Liver (tissue), 9 donors: ENCODE measurements around the gene GGCT. TPM values are rescaled to one million over a fixed set of nuclear protein-coding genes. Genes with fewer than 3 reads are reported as not detected.

Source experiments
- DNase-seq: peaks from one replicate; pipeline ENCODE4 v3.0.0-alpha.2; 2017; ENCODE audit warnings: low spot score
- H3K27ac ChIP-seq, 2 donors: one replicate each; pipeline ENCODE4 v1.7.0; 2013; ENCODE audit warnings: inconsistent platforms in 2 of 2, low read length in 2 of 2, control low read depth in 1 of 2, low read depth in 1 of 2, mild to moderate bottlenecking in 1 of 2
- H3K27me3 ChIP-seq, 4 donors: one replicate each; pipeline versions ENCODE4 v1.6.1 to v1.7.0; 2013; ENCODE audit warnings: low read length in 3 of 4, inconsistent platforms in 1 of 4, mild to moderate bottlenecking in 1 of 4, moderate library complexity in 1 of 4; ENCODE audit not compliant: control insufficient read depth in 4 of 4, insufficient read depth in 4 of 4
- H3K36me3 ChIP-seq, 4 donors: one replicate each; pipeline versions ENCODE4 v1.6.1 to v1.7.0; 2013; ENCODE audit warnings: low read length in 3 of 4, mild to moderate bottlenecking in 3 of 4, low read depth in 1 of 4, moderate library complexity in 1 of 4; ENCODE audit not compliant: control insufficient read depth in 4 of 4, insufficient read depth in 3 of 4
- H3K4me1 ChIP-seq, 4 donors: one replicate each; pipeline versions ENCODE4 v1.6.1 to v1.7.0; 2013; ENCODE audit warnings: low read length in 3 of 4, mild to moderate bottlenecking in 3 of 4, moderate library complexity in 1 of 4; ENCODE audit not compliant: control insufficient read depth in 4 of 4, insufficient read depth in 4 of 4
- H3K4me3 ChIP-seq, 3 donors: one replicate each; pipeline versions ENCODE4 v1.6.1 to v1.7.0; 2013; ENCODE audit warnings: low read length in 3 of 3, control low read depth in 1 of 3, low read depth in 1 of 3, mild to moderate bottlenecking in 1 of 3
- H3K9ac ChIP-seq, 2 donors: one replicate each; pipeline ENCODE4 v1.7.0; 2013; ENCODE audit warnings: low read length in 2 of 2, mild to moderate bottlenecking in 2 of 2, moderate library complexity in 2 of 2, control low read depth in 1 of 2, low read depth in 1 of 2
- H3K9me3 ChIP-seq, 4 donors: one replicate each; pipeline versions ENCODE4 v1.6.1 to v1.7.0; 2013; ENCODE audit warnings: low read length in 3 of 4; ENCODE audit not compliant: control insufficient read depth in 4 of 4
- ATF3 ChIP-seq: IDR thresholded peaks from 2 replicates; pipeline ENCODE4 v1.6.1; 2016; ENCODE audit warnings: antibody characterized with exemption
- CTCF ChIP-seq: fragments of 150-350 bp; IDR thresholded peaks from 2 replicates; pipeline ENCODE4 v1.5.1; 2017; ENCODE audit warnings: improper control_type of control experiment, low read depth, low read length; ENCODE audit not compliant: missing input control
- EGR1 ChIP-seq, 2 donors: IDR thresholded peaks; 2 replicates each; pipeline ENCODE4 v1.6.1; 2016 to 2018; ENCODE audit warnings: antibody characterized with exemption in 2 of 2, low read depth in 2 of 2
- FOXA1 ChIP-seq: IDR thresholded peaks from 2 replicates; pipeline ENCODE4 v1.6.1; 2016; ENCODE audit warnings: antibody characterized with exemption
- FOXA2 ChIP-seq: IDR thresholded peaks from 2 replicates; pipeline ENCODE4 v1.6.1; 2016; ENCODE audit warnings: antibody characterized with exemption
- GABPA ChIP-seq, 2 donors: IDR thresholded peaks in 1 of 2; conservative IDR thresholded peaks in 1 of 2; 2 replicates each; pipeline ENCODE4 v1.6.1; 2016; ENCODE audit warnings: antibody characterized with exemption in 2 of 2, mild to moderate bottlenecking in 1 of 2, moderate library complexity in 1 of 2
- HNF4A ChIP-seq, 2 donors: conservative IDR thresholded peaks; 2 replicates each; pipeline ENCODE4 v1.6.1; 2016; ENCODE audit warnings: antibody characterized with exemption in 2 of 2, mild to moderate bottlenecking in 2 of 2
- HNF4G ChIP-seq: IDR thresholded peaks from 2 replicates; pipeline ENCODE4 v1.6.1; 2016; ENCODE audit warnings: antibody characterized with exemption
- JUND ChIP-seq, 2 donors: IDR thresholded peaks; 2 replicates each; pipeline ENCODE4 v1.6.1; 2016; ENCODE audit warnings: antibody characterized with exemption in 2 of 2
- NR2F2 ChIP-seq: IDR thresholded peaks from 2 replicates; pipeline ENCODE4 v1.6.1; 2016; ENCODE audit warnings: antibody characterized with exemption
- RAD21 ChIP-seq, 2 donors: IDR thresholded peaks; 2 replicates each; pipeline ENCODE4 v1.6.1; 2016; ENCODE audit warnings: antibody characterized with exemption in 2 of 2, mild to moderate bottlenecking in 2 of 2
- REST ChIP-seq: IDR thresholded peaks from 2 replicates; pipeline ENCODE4 v1.6.1; 2016; ENCODE audit warnings: antibody characterized with exemption, mild to moderate bottlenecking
- RXRA ChIP-seq, 2 donors: IDR thresholded peaks; 2 replicates each; pipeline ENCODE4 v1.6.1; 2017 to 2018; ENCODE audit warnings: antibody characterized with exemption in 2 of 2, mild to moderate bottlenecking in 1 of 2
- SP1 ChIP-seq: IDR thresholded peaks from 2 replicates; pipeline ENCODE4 v1.6.1; 2018; ENCODE audit warnings: antibody characterized with exemption, mild to moderate bottlenecking
- TAF1 ChIP-seq: conservative IDR thresholded peaks from 2 replicates; pipeline ENCODE4 v1.6.1; 2016; ENCODE audit warnings: antibody characterized with exemption, mild to moderate bottlenecking
- WGBS: extraction: QIAGEN DNeasy Blood & Tissue Kit; methylation state at CpG from one replicate; pipeline ENCODE4 v1.1.7; 2013; 5-methylcytosine and 5-hydroxymethylcytosine counted together
- polyA plus RNA-seq, 2 donors: library from polyadenylated mRNA; stranded (reverse) in 1 of 2; unstranded in 1 of 2; fragments of 200-250 nt in 1 of 2; fragments of >200 nt in 1 of 2; fragmentation: Nextera tagmentation in 1 of 2; extraction: Ambion mirVana in 1 of 2; gene quantifications; one replicate each; pipeline versions ENCODE4 v1.2.1 to v1.2.3, GENCODE V29; 2013 to 2015
- total RNA-seq, 2 donors: library from RNA; depleted of rRNA; stranded (reverse); fragments of >200 nt; gene quantifications; one replicate each; pipeline ENCODE4 v1.2.3, GENCODE V29; 2014
- TF ChIP-seq, protein P1 (sequence below): IDR thresholded peaks from 2 replicates; pipeline ENCODE4 v1.6.1; 2016; ENCODE audit warnings: antibody characterized with exemption
- TF ChIP-seq, protein P2 (sequence below): IDR thresholded peaks from 2 replicates; pipeline ENCODE4 v1.6.1; 2016; ENCODE audit warnings: antibody characterized with exemption
- donor health status: healthy.
- donor health status: healthy.
- donor health status: healthy.
- donor health status: healthy.
- donor health status: healthy.

The GGCT gene
- total and polyA plus RNA-seq, 4 donors: 11.0 to 22.5 (median 21.3) TPM

- Histone ChIP-seq H3K36me3 (peaks cover 0 to 4% (median 1%) of the 10 kb centered on the region in 4 donors), H3K9me3 (no peaks in the 10 kb centered on the region), H3K4me1 (peaks cover 0 to 14% (median 3%) of the 10 kb centered on the region in 4 donors), H3K4me3 (no peak overlapping the region), H3K9ac (no peak overlapping the region), H3K27me3 (no peaks in the 10 kb centered on the region), H3K27ac (no peak overlapping the region)
- 93% methylated on average over 8 of the region's 8 CpGs for WGBS
- no peak for DNase-seq
- TF ChIP-seq RXRA (IDR thresholded peaks at IDR 0.05): no peak
- TF ChIP-seq SP1: no peak
- TF ChIP-seq EGR1 (IDR thresholded peaks at IDR 0.05; ENCODE audit: low read depth in 2 of 2): no peak
- TF ChIP-seq, protein P1, sequence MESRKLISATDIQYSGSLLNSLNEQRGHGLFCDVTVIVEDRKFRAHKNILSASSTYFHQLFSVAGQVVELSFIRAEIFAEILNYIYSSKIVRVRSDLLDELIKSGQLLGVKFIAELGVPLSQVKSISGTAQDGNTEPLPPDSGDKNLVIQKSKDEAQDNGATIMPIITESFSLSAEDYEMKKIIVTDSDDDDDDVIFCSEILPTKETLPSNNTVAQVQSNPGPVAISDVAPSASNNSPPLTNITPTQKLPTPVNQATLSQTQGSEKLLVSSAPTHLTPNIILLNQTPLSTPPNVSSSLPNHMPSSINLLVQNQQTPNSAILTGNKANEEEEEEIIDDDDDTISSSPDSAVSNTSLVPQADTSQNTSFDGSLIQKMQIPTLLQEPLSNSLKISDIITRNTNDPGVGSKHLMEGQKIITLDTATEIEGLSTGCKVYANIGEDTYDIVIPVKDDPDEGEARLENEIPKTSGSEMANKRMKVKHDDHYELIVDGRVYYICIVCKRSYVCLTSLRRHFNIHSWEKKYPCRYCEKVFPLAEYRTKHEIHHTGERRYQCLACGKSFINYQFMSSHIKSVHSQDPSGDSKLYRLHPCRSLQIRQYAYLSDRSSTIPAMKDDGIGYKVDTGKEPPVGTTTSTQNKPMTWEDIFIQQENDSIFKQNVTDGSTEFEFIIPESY: no peak
- TF ChIP-seq FOXA1: no peak
- TF ChIP-seq REST: no peak
- TF ChIP-seq, protein P2, sequence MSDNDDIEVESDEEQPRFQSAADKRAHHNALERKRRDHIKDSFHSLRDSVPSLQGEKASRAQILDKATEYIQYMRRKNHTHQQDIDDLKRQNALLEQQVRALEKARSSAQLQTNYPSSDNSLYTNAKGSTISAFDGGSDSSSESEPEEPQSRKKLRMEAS: no peak
- no peak for TF ChIP-seq FOXA2
- no peak for TF ChIP-seq JUND (IDR thresholded peaks at IDR 0.05)
- TF ChIP-seq HNF4A (conservative IDR thresholded peaks at IDR 0.05): no peak
- TF ChIP-seq TAF1: no peak
- TF ChIP-seq HNF4G: no peak
- TF ChIP-seq ATF3: no peak
- TF ChIP-seq RAD21 (IDR thresholded peaks at IDR 0.05): no peak
- no peak for TF ChIP-seq GABPA (IDR thresholded peaks at IDR 0.05 in 1 of 2, conservative IDR thresholded peaks at IDR 0.05 in 1 of 2)
- no peak for TF ChIP-seq NR2F2
Observed at GRCh38 chr7:30453016-30453415, 51.6 kb downstream of the GGCT start.

- H3K27ac ChIP-seq: no peak overlapping the region
- H3K4me3 ChIP-seq: no peak overlapping the region
- DNase-seq: no peak
- H3K27me3 ChIP-seq: no peaks in the 10 kb centered on the region
- 85% methylated on average over 27 of the region's 27 CpGs for WGBS
- H3K36me3 ChIP-seq: peaks cover 0 to 7% (median 1%) of the 10 kb centered on the region in 4 donors
- no peaks in the 10 kb centered on the region for H3K9me3 ChIP-seq
- no peak overlapping the region for H3K9ac ChIP-seq
- peaks cover 0 to 14% (median 3%) of the 10 kb centered on the region in 4 donors for H3K4me1 ChIP-seq
- TF ChIP-seq HNF4A (conservative IDR thresholded peaks at IDR 0.05) (no peak), SP1 (no peak), EGR1 (IDR thresholded peaks at IDR 0.05; ENCODE audit: low read depth in 2 of 2) (no peak), REST (no peak), FOXA1 (no peak), TAF1 (no peak), FOXA2 (no peak), HNF4G (no peak), RAD21 (IDR thresholded peaks at IDR 0.05) (no peak), CTCF (no peak), NR2F2 (no peak)
- TF ChIP-seq, protein P1: no peak
Observed at GRCh38 chr7:30452280-30452930, 52.2 kb downstream of the GGCT start.
